Vein endothelial cell (primary cell): ENCODE measurements around the gene PDCD11. TPM values are rescaled to one million over a fixed set of nuclear protein-coding genes. Genes with fewer than 3 reads are reported as not detected.

Experiments
- total RNA-seq: library from RNA; depleted of rRNA; stranded (reverse); fragments of >200 nt; gene quantifications from 2 replicates; pipeline ENCODE4 v1.2.3, GENCODE V29; 2012

PDCD11 gene
- total RNA-seq = 52.9 and 53.6 TPM in 2 replicates

GRCh38 chr10:103396067-103396788 is at the start of gene PDCD11, which contains the start of gene ATP5MK:
PDCD11 (plus strand) TSS chr10:103396626; CDS start chr10:103398427, 1,801 bp downstream.
ATP5MK (minus strand) TSS chr10:103396475; CDS start chr10:103392457, 4,018 bp downstream.

GRCh38 chr10:103350517-103351260 is 45.7 kb upstream of the PDCD11 start, which contains the start of gene PCGF6:
PCGF6 (minus strand) TSS chr10:103351140; CDS start chr10:103351066, 74 bp downstream.

GRCh38 chr10:103367782-103368518 is 28.5 kb upstream of the PDCD11 start, which contains the start of gene TAF5:
TAF5 (plus strand) TSS chr10:103367976; CDS start chr10:103367990, 14 bp downstream.

GRCh38 chr10:103451831-103452505 is 55.5 kb downstream of the PDCD11 start, which contains the start of gene CALHM2:
CALHM2 (minus strand) TSS chr10:103452370; CDS start chr10:103449941, 2,429 bp downstream.

GRCh38 chr10:103458720-103459119 is 62.3 kb downstream of the PDCD11 start, which contains the start of gene CALHM1:
CALHM1 (minus strand) TSS chr10:103458900; CDS start chr10:103458751, 149 bp downstream.

DNA sequence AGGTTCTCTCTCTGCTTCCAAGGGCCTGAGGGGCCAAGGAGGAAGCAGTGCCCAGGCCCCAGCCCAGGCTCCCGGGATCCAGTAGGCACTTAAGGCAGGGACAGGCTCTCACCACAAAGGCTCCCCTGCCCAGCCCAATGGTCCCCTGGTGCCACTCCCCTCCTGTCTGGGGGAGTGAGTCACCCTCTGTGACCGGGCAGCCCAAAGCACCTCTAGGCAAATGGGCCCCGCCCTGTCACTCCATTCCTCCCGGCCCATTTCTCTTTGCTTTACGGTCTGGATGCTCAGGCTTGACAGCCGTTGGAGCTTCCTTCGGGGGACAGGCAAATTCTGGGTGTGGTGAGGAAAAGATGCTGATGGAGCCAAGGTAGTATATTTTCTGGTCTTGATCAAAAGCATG is 82.7 kb downstream of the PDCD11 start, which contains the start of gene CALHM3:
Gene CALHM3 (minus strand): TSS at position 106 of the 400 bp plus-strand sequence. CDS start 208 bp downstream, outside the sequence.

GRCh38 chr10:103493362-103493915 is 97.0 kb downstream of the PDCD11 start, which contains the start of gene NEURL1:
NEURL1 (plus strand) TSS chr10:103493705; CDS start chr10:103494388, 683 bp downstream.

Other genes with a start within 250 kb of the PDCD11 start
- 43.4 and 60.6 TPM in 2 replicates for gene NT5C2, start 203.4 kb upstream of the PDCD11 start, total RNA-seq
- 0.33 TPM in 1 of 2 replicates, not detected in the other for gene RPEL1, start 150.7 kb upstream of the PDCD11 start, total RNA-seq
- 0.33 and 0.48 TPM in 2 replicates for gene INA, start 119.5 kb upstream of the PDCD11 start, total RNA-seq
- 11.1 and 13.2 TPM in 2 replicates for gene PCGF6, start 45.5 kb upstream of the PDCD11 start, total RNA-seq
- 3.3 and 6.8 TPM in 2 replicates for gene TAF5, start 28.6 kb upstream of the PDCD11 start, total RNA-seq
- gene ATP5MK, start 151 bp upstream of the PDCD11 start, total RNA-seq = 206 and 267 TPM in 2 replicates
- gene CALHM2, start 55.7 kb downstream of the PDCD11 start, total RNA-seq = 19.9 and 34.0 TPM in 2 replicates
- gene CALHM1, start 62.3 kb downstream of the PDCD11 start, total RNA-seq = not detected in 2 replicates
- gene CALHM3, start 82.6 kb downstream of the PDCD11 start, total RNA-seq = not detected in 2 replicates
- under 0.01 and 0.33 TPM in 2 replicates for gene NEURL1, start 97.1 kb downstream of the PDCD11 start, total RNA-seq